Measurements from ENCODE around the gene SPECC1.

SPECC1 gene

GRCh38 chr17:19978805-19979211 lies 30.4 kb upstream of the SPECC1 start:
- TF ChIP-seq, protein P1, sequence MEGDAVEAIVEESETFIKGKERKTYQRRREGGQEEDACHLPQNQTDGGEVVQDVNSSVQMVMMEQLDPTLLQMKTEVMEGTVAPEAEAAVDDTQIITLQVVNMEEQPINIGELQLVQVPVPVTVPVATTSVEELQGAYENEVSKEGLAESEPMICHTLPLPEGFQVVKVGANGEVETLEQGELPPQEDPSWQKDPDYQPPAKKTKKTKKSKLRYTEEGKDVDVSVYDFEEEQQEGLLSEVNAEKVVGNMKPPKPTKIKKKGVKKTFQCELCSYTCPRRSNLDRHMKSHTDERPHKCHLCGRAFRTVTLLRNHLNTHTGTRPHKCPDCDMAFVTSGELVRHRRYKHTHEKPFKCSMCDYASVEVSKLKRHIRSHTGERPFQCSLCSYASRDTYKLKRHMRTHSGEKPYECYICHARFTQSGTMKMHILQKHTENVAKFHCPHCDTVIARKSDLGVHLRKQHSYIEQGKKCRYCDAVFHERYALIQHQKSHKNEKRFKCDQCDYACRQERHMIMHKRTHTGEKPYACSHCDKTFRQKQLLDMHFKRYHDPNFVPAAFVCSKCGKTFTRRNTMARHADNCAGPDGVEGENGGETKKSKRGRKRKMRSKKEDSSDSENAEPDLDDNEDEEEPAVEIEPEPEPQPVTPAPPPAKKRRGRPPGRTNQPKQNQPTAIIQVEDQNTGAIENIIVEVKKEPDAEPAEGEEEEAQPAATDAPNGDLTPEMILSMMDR (IDR thresholded peaks at IDR 0.05; ENCODE audit: low read depth, low read length): no peak
- no peak overlapping the region for H3K4me3 ChIP-seq (ENCODE audit: low read depth, low read length)
- in situ Hi-C loops (cut with HindIII; ENCODE audit: low sequenced_read_pairs): no loop called here
- DNase-seq (ENCODE audit: low read depth, low spot score): no peak

DNA sequence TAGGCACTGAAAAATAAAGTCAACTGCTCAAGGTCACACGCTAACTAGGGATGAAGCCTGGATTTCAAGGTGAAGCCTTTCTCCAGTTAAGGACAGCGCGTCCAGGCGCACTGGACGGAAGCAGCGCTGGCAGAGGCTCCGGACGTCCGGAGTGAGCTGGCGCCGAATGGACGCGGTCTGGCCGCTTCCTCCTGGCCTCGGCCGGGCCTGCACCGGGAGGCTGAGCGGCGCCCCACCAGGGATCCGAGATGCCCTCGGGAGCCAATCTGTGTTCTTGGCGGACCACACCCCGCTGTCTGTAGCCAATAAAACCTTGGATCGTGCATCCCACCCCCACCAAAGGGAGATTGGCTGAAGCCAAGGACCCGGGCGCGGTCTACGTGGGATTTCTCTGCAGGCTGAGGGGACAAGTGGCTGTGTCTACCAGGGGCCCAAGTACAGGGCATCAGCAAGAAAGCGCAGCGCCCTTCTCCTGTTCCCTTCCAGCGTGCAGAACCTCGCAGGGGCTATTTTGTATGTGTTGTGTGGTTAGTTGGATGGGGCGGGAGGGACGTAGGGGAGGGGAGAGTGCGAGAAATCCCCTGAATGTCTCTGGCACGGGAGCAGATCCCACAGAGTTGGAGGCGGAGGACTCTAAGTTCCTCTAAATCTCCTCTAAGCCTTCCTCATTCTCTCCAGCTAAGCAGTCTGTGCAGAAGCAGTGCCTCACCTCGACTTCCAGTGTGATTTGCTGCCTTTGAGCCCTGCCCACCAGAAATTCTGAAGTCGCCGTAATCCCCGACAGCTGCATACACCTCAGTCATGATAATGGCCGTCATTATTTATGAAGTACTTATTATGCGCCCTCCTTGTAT lies 29.0 kb upstream of the SPECC1 start:
- DNase-seq (ENCODE audit: low read depth, low spot score): no peak
- H3K4me3 ChIP-seq (ENCODE audit: low read depth, low read length): no peak overlapping the region
- TF ChIP-seq, protein P1 (IDR thresholded peaks at IDR 0.05; ENCODE audit: low read depth, low read length): no peak
- in situ Hi-C loops (cut with HindIII; ENCODE audit: low sequenced_read_pairs): no loop called here

- in situ Hi-C loops (cut with HindIII; ENCODE audit: low sequenced_read_pairs): no loop called here
- TF ChIP-seq, protein P1 (IDR thresholded peaks at IDR 0.05; ENCODE audit: low read depth, low read length): no peak
- H3K4me3 ChIP-seq (ENCODE audit: low read depth, low read length): no peak overlapping the region
- no peak for DNase-seq (ENCODE audit: low read depth, low spot score)
Measured at GRCh38 chr17:19986941-19987861, 22.0 kb upstream of the SPECC1 start.

DNA sequence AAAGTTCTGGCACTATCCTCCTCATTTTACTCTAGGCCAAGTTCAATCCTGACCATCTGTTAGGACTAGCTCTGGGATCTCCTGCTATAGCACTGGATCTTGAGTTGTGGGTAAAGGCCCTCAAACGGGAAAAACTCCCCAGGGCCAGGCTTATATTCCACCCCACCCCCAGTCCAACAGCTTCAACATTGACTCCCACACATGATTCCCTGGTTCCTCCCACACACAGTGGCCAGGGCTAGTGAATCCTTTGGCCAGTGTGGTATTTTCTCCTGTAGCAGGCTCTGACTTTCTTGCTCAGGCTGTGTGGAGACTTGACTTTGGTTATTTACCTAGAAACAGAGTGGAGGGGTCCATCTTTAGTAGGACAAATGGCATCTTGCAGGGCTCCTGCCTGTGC lies 21.3 kb upstream of the SPECC1 start:
- in situ Hi-C loops (cut with HindIII; ENCODE audit: low sequenced_read_pairs): no loop called here
- DNase-seq (ENCODE audit: low read depth, low spot score): no peak
- no peak overlapping the region for H3K4me3 ChIP-seq (ENCODE audit: low read depth, low read length)
- TF ChIP-seq, protein P1 (IDR thresholded peaks at IDR 0.05; ENCODE audit: low read depth, low read length): no peak

DNA sequence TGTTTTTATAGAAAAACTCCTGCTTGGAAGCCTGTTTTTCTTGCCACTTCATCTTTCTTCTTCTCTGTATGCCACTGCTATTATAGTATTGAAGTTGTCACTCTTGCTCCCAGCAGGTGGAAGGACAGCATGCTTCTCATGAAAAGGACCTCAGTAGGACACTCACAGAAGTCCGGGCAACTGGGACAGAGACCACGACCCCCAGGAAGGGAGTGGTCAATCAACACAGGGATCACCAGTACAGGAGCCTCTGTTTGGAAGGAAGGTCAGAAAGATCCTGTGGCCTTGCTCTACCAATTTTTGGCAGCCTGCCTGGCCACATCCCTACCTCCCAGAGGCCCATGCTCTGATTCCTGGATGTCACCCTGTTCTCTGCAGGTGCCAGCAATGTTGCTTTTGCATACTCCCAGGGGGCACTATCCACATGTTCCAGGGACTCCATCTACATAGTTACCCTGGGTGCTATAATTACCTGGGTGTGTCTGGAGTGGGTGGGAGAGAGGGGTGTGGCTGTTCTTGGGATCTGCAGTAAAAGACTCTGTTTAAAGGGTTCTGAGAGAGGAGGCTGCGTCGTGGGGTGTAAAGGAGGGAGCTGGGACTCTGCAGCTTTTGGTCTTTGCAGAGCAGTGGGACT lies 17.8 kb upstream of the SPECC1 start:
- DNase-seq (ENCODE audit: low read depth, low spot score): no peak
- TF ChIP-seq, protein P1 (IDR thresholded peaks at IDR 0.05; ENCODE audit: low read depth, low read length): no peak
- in situ Hi-C loops (cut with HindIII; ENCODE audit: low sequenced_read_pairs): no loop called here
- no peak overlapping the region for H3K4me3 ChIP-seq (ENCODE audit: low read depth, low read length)

All from astrocyte of the spinal cord (primary cell).